GM15510 (cell line): ENCODE measurements around the gene PCDHGC3.
A peak's percentile ranks its signal among the peaks of the same experiment; 100 is the strongest.

Experiments used
- POLR2A ChIP-seq: IDR thresholded peaks from 3 replicates; pipeline ENCODE4 v1.6.1; 2011; ENCODE audit warnings: borderline replicate concordance; ENCODE audit not compliant: insufficient read length; ENCODE audit errors: extremely low read depth

Gene PCDHGC3

DNA sequence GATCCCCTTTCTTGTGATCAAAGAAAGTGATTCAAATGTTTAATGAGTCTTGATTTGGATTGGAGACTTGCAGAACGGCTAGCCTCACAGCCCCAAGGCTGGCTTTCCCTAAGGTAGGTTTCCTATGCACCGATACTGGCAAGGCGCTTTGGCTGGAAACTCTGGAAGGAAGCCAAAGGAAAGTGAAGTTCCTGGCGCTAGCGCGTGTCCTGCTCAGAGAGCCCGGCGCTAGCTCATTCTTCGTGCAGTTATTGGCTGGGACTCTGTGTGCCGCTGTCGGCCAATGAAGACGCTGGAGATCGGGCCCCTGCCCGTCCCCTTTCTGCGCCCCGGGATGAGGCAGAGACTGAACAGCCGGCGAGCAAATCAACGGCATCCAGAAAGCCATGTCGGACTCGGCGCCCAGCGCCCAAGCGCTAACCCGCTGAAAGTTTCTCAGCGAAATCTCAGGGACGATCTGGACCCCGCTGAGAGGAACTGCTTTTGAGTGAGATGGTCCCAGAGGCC lies at the start of gene PCDHGC3:
Gene PCDHGC3, plus strand, starts transcription at position 342 of the 507 bp plus-strand sequence. Its CDS starts 151 bp downstream, at position 493.
- peak; percentile 36 for TF ChIP-seq POLR2A

DNA sequence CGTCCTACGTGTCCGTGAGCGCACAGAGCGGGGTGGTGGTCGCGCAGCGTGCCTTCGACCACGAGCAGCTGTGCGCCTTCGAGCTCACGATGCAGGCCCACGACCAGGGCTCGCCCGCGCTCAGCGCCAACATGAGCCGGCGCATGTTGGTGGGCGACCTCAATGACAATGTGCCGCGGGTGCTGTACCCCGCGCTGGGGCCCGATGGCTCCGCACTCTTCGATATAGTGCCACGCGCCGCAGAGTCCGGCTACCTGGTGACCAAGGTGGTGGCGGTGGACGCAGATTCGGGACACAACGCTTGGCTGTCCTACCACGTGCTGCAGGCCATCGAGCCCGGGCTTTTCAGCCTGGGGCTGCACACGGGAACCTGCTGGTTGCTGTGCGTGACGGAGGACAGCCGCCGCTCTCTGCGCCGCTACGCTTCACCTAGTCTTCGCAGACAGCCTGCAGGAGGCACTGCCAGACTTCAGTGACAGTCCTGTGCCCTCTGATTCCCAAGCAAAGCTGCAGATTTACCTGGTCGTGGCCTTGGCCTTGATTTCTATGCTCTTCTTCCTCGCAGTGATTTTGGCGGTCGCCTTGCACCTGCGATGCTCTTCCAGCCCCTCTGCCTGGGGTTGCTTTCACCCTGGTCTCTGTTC lies 47.9 kb upstream of the PCDHGC3 start:
- TF ChIP-seq POLR2A = no peak

DNA sequence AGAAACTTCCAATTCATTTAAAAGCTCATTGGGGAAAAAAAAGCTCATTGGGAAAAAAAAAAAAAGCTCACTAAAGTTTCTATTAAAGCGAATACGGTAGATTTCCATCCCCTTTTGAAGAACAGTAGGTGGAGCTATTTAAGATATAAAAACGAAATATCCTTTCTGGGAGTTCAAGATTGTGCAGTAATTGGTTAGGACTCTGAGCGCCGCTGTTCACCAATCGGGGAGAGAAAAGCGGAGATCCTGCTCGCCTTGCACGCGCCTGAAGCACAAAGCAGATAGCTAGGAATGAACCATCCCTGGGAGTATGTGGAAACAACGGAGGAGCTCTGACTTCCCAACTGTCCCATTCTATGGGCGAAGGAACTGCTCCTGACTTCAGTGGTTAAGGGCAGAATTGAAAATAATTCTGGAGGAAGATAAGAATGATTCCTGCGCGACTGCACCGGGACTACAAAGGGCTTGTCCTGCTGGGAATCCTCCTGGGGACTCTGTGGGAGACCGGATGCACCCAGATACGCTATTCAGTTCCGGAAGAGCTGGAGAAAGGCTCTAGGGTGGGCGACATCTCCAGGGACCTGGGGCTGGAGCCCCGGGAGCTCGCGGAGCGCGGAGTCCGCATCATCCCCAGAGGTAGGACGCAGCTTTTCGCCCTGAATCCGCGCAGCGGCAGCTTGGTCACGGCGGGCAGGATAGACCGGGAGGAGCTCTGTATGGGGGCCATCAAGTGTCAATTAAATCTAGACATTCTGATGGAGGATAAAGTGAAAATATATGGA lies 45.2 kb upstream of the PCDHGC3 start, which contains the start of gene PCDHGA12:
Gene PCDHGA12, plus strand, starts transcription at position 176 of the 782 bp plus-strand sequence. Its CDS starts 253 bp downstream, at position 429.
- TF ChIP-seq POLR2A = no peak

DNA sequence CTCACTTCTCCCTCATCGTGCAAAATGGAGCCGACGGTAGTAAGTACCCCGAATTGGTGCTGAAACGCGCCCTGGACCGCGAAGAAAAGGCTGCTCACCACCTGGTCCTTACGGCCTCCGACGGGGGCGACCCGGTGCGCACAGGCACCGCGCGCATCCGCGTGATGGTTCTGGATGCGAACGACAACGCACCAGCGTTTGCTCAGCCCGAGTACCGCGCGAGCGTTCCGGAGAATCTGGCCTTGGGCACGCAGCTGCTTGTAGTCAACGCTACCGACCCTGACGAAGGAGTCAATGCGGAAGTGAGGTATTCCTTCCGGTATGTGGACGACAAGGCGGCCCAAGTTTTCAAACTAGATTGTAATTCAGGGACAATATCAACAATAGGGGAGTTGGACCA lies 44.5 kb upstream of the PCDHGC3 start:
- TF ChIP-seq POLR2A = no peak

DNA sequence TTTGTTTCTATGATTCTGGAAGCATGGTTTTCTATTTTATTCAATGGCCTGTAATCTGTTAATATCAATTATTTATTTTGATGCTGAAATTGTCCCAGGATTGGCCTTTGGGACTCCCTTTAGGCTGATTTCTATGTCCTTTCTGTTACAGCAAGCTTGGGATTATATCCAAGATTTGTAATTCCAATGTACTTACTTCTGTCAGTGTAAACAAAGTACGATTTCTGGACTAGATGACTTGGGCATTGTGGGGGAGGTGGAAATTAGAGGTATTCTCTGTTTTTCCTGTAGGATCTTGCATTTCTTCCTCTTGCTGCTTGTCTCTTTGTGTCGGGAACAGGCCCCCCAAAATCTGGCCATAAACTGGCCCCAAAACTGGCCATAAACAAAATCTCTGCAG lies 41.8 kb upstream of the PCDHGC3 start:
- no peak for TF ChIP-seq POLR2A

DNA sequence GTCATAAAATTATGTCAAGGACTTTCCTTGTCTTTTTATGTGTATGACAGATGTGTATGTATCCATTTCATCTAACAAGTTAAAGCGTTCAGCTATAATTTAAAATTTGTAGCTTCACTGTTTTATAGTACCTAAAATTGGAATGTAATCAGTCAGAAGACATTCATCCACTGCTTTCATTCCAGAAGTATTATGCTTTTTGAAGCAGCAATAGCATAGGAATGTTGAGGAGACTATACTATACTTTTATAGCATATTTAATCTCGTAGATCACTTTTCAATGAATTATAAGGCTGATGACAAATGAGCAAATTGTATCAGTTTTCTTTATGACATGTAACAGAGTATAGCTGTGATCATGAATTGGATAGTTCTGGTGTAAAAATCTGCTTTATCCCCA lies 38.5 kb upstream of the PCDHGC3 start:
- TF ChIP-seq POLR2A = no peak

DNA sequence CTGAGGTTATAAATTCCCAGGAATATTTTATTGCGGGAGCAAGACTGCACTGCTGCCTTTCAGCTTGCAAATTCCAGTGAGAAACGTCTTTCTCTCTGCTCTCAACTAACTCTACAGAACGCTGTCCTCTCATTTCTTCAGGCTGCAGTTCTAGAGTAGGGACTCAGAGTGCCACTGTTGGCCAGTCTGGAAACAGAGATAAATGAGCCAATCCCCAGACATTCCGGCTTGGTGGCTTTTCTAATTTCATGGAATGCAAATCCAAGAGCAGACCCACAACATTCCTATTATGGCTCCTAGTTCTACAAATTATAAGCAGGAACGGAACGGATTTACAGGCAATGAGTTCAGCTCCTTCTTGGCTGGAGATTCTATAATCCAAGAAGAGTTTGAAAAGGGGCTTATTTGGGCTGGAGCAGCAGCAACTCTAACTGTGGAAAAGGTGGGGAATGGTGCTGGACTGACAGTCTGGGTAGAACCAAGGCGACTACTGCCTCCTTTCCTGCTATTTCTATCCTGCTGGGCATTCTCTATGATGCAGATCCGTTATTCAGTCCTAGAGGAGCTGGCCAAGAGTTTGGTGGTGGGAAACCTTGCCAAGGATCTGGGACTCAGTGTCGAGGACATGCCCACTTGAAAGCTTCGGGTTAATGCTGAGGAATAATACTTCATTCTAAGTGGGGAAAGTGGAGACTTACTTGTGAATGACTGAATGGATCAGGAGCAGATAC lies 36.2 kb upstream of the PCDHGC3 start:
- no peak for TF ChIP-seq POLR2A

DNA sequence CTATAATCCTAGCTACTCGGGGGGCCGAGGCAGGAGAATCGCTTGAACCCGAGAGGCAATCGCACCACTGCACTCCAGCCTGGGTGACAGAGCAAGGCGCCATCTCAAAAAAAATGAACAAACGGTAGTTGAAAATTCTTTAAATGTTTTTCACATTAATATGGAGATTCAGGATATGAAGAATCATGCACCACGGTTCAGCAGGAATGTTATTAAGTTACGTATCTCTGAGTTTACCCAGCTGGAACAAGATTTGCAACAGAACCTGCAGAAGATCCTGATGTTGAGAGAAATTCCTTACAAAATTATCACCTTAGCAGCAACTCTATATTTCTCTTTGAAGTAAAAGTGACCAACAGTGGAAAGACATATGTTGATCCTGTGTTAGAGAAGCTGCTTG lies 35.4 kb upstream of the PCDHGC3 start:
- no peak for TF ChIP-seq POLR2A

DNA sequence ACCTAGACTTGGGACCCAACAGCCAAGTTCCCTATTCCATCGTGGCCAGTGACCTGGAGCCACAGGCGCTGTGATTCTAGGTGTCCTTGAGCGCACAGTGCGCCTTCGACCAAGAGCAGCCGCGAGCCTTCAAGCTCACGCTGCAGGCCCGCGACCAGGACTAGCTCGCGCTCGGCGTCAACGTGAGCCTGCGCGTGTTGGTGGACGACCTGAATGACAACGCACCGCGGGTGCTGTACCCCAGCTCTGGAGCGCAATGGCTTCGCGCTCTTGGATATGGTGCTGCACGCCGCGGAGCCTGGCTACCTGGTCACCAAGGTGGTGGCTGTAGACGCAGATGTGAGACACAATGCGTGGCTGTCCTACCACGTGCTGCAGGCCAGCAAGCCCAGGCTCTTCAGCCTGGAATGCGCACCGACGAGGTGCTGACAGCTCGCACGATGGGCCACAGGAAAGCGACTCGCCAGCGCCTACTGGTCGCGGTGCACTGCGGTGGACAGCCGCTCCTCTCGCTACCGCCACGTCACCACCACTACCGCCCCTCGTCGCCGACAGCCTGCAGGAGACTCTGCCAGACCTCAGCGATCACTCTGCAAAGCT lies 34.1 kb upstream of the PCDHGC3 start:
- no peak for TF ChIP-seq POLR2A

DNA sequence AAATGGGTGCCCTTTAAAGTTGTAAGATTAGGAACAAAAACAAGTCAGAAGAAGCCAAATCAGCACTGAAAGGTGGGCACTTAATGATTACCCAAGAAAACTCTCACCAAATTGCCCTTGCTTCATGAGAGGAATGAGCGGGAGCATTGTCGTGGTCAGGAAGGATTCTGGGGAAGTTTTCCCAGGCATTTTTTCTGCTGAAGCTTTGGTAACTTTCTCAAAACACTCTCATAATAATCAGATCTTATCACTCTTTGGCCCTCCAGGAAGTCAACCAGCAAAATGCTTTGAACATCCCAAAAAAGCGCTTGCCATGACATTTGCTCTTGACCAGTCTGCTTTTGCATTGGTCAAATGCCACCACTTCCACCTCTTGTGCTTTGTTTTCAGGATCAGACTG lies 10.4 kb upstream of the PCDHGC3 start:
- TF ChIP-seq POLR2A = no peak

DNA sequence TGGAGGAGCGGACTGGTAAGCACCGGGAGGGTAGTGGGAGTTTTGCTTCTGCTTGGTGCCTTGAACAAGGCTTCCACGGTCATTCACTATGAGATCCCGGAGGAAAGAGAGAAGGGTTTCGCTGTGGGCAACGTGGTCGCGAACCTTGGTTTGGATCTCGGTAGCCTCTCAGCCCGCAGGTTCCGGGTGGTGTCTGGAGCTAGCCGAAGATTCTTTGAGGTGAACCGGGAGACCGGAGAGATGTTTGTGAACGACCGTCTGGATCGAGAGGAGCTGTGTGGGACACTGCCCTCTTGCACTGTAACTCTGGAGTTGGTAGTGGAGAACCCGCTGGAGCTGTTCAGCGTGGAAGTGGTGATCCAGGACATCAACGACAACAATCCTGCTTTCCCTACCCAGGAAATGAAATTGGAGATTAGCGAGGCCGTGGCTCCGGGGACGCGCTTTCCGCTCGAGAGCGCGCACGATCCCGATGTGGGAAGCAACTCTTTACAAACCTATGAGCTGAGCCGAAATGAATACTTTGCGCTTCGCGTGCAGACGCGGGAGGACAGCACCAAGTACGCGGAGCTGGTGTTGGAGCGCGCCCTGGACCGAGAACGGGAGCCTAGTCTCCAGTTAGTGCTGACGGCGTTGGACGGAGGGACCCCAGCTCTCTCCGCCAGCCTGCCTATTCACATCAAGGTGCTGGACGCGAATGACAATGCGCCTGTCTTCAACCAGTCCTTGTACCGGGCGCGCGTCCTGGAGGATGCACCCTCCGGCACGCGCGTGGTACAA lies 556 bp downstream of the PCDHGC3 start:
- no peak for TF ChIP-seq POLR2A

DNA sequence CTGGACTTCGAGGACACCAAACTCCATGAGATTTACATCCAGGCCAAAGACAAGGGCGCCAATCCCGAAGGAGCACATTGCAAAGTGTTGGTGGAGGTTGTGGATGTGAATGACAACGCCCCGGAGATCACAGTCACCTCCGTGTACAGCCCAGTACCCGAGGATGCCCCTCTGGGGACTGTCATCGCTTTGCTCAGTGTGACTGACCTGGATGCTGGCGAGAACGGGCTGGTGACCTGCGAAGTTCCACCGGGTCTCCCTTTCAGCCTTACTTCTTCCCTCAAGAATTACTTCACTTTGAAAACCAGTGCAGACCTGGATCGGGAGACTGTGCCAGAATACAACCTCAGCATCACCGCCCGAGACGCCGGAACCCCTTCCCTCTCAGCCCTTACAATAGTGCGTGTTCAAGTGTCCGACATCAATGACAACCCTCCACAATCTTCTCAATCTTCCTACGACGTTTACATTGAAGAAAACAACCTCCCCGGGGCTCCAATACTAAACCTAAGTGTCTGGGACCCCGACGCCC lies 1.3 kb downstream of the PCDHGC3 start:
- no peak for TF ChIP-seq POLR2A

DNA sequence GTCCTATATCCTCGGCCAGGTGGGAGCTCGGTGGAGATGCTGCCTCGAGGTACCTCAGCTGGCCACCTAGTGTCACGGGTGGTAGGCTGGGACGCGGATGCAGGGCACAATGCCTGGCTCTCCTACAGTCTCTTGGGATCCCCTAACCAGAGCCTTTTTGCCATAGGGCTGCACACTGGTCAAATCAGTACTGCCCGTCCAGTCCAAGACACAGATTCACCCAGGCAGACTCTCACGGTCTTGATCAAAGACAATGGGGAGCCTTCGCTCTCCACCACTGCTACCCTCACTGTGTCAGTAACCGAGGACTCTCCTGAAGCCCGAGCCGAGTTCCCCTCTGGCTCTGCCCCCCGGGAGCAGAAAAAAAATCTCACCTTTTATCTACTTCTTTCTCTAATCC lies 2.0 kb downstream of the PCDHGC3 start:
- TF ChIP-seq POLR2A = no peak
